SK-N-MC (cell line): ENCODE data around the gene BICDL1.

Experiments
- EZH2 ChIP-seq: fragments of 200-600 bp; sonication (generic); IDR thresholded peaks from one replicate; pipeline ENCODE4 v1.6.1; 2017; ENCODE audit warnings: antibody characterized with exemption
- POLR2AphosphoS5 ChIP-seq: IDR thresholded peaks from 2 replicates; pipeline ENCODE4 v1.6.1; 2012; ENCODE audit warnings: mild to moderate bottlenecking, low read depth, low read length, borderline replicate concordance

- TF ChIP-seq EZH2 (no peak), POLR2AphosphoS5 (no peak)
These were observed 126.0 kb downstream of the BICDL1 start for GRCh38 chr12:120115066-120115465.
